HG03064 (cell line): Measurements from ENCODE around the gene PDE4C.
"Not testable (repeated sequence)": the region's sequence is repeated elsewhere in the genome, so short reads cannot be mapped to it uniquely, and the experiment has no call there.

Experiments
- ATAC-seq: cut with Tn5 transposase; IDR thresholded peaks from one replicate; pipeline ENCODE4 v1.9.1; 2021; ENCODE audit warnings: low read depth; ENCODE audit not compliant: unreplicated experiment

The PDE4C gene

GRCh38 chr19:18224525-18225354 lies 1.5 kb downstream of the PDE4C start:
- peak; percentile 66 for ATAC-seq

GRCh38 chr19:18223860-18224524 lies 2.2 kb downstream of the PDE4C start:
- no peak for ATAC-seq

GRCh38 chr19:18221815-18222725 lies 4.2 kb downstream of the PDE4C start:
- no peak for ATAC-seq

GRCh38 chr19:18220632-18221275 lies 5.5 kb downstream of the PDE4C start:
- ATAC-seq: no peak

- ATAC-seq: no peak
Observed at GRCh38 chr19:18219911-18220631, 6.2 kb downstream of the PDE4C start.

GRCh38 chr19:18218600-18218999 lies 7.6 kb downstream of the PDE4C start:
- no peak for ATAC-seq

GRCh38 chr19:18218159-18218558 lies 8.1 kb downstream of the PDE4C start:
- no peak for ATAC-seq

- ATAC-seq: no peak
Observed at GRCh38 chr19:18216789-18217188, 9.4 kb downstream of the PDE4C start.

- ATAC-seq: no peak
Observed at GRCh38 chr19:18214779-18215433, 11.3 kb downstream of the PDE4C start.

GRCh38 chr19:18211683-18212082 lies 14.6 kb downstream of the PDE4C start:
- no peak for ATAC-seq

- not testable (repeated sequence) for ATAC-seq
Observed at GRCh38 chr19:18209912-18210311, 16.3 kb downstream of the PDE4C start.

- ATAC-seq: no peak
Observed at GRCh38 chr19:18208098-18208951, 17.9 kb downstream of the PDE4C start.

GRCh38 chr19:18206018-18206417 lies 20.2 kb downstream of the PDE4C start:
- no peak for ATAC-seq

- ATAC-seq: no peak
Observed at GRCh38 chr19:18205200-18205892, 20.9 kb downstream of the PDE4C start.

- ATAC-seq: peak; percentile 11
Observed at GRCh38 chr19:18204394-18205199, 21.6 kb downstream of the PDE4C start.

- peak; percentile 80 for ATAC-seq
Observed at GRCh38 chr19:18203863-18204393, 22.3 kb downstream of the PDE4C start, which contains the start of gene RAB3A. Gene RAB3A (minus strand): TSS chr19:18204042. CDS start chr19:18202740, 1,302 bp downstream.
